CD8-positive, alpha-beta memory T cell (primary cell): Measurements from ENCODE around the gene CEP164. TPM values are rescaled to one million over a fixed set of nuclear protein-coding genes. Genes with fewer than 3 reads are reported as not detected.

Experiments used
- CTCF ChIA-PET: fragments of 350-600 bp; sonication (Branson Sonifier 250); formaldehyde crosslinking; loops from one replicate; lab custom pipeline; 2021; ENCODE audit warnings: antibody characterized with exemption; lab: Charles Lee
- POLR2A ChIA-PET: fragments of 350-600 bp; sonication (Branson Sonifier 250); formaldehyde crosslinking; loops from one replicate; lab custom pipeline; 2021; ENCODE audit warnings: antibody characterized with exemption; lab: Charles Lee
- DNase-seq, 5 donors: peaks; one replicate each; pipeline versions ENCODE4 v3.0.0 to v3.0.0-alpha.2; 2020 to 2022; ENCODE audit warnings: mixed read lengths in 1 of 5
- H3K27ac ChIP-seq: one replicate; pipeline ENCODE4 v1.7.0; 2013; ENCODE audit warnings: low read depth, mild to moderate bottlenecking, low read length, moderate library complexity
- H3K27me3 ChIP-seq: 2 replicates; pipeline ENCODE4 v1.7.0; 2013; ENCODE audit warnings: low read length, mild to moderate bottlenecking; ENCODE audit not compliant: insufficient read depth, poor library complexity, severe bottlenecking
- H3K36me3 ChIP-seq: 2 replicates; pipeline ENCODE4 v1.7.0; 2013; ENCODE audit warnings: mild to moderate bottlenecking, low read length, moderate library complexity; ENCODE audit not compliant: insufficient read depth
- H3K4me1 ChIP-seq: 2 replicates; pipeline ENCODE4 v1.7.0; 2013; ENCODE audit warnings: mild to moderate bottlenecking, low read length, moderate library complexity; ENCODE audit not compliant: insufficient read depth
- H3K4me3 ChIP-seq: 2 replicates; pipeline ENCODE4 v1.7.0; 2013; ENCODE audit warnings: mild to moderate bottlenecking, low read length
- H3K9me3 ChIP-seq: 2 replicates; pipeline ENCODE4 v1.7.0; 2013; ENCODE audit warnings: mild to moderate bottlenecking, low read length
- H3K27ac Mint-ChIP-seq, 8 donors: one replicate each; pipeline ENCODE4 v1.8.0; 2020 to 2021; ENCODE audit warnings: mixed read lengths in 8 of 8, mild to moderate bottlenecking in 6 of 8, inconsistent platforms in 3 of 8, moderate library complexity in 3 of 8
- H3K27me3 Mint-ChIP-seq, 2 donors: one replicate each; pipeline ENCODE4 v1.8.0; 2020 to 2021; ENCODE audit warnings: mixed read lengths in 2 of 2, mild to moderate bottlenecking in 1 of 2, moderate library complexity in 1 of 2
- H3K36me3 Mint-ChIP-seq, 3 donors: one replicate each; pipeline ENCODE4 v1.8.0; 2020 to 2021; ENCODE audit warnings: mixed read lengths in 3 of 3, inconsistent platforms in 1 of 3, mild to moderate bottlenecking in 1 of 3
- H3K4me1 Mint-ChIP-seq, 3 donors: one replicate each; pipeline ENCODE4 v1.8.0; 2020 to 2021; ENCODE audit warnings: mixed read lengths in 3 of 3, inconsistent platforms in 1 of 3, mild to moderate bottlenecking in 1 of 3
- H3K4me3 Mint-ChIP-seq, 7 donors: one replicate each; pipeline ENCODE4 v1.8.0; 2020 to 2021; ENCODE audit warnings: mixed read lengths in 7 of 7, mild to moderate bottlenecking in 6 of 7, moderate library complexity in 4 of 7, inconsistent platforms in 2 of 7
- H3K9me3 Mint-ChIP-seq, 5 donors: one replicate each; pipeline ENCODE4 v1.8.0; 2020 to 2022; ENCODE audit warnings: mixed read lengths in 5 of 5, mild to moderate bottlenecking in 3 of 5, moderate library complexity in 2 of 5, inconsistent platforms in 1 of 5
- polyA plus RNA-seq: library from polyadenylated mRNA; unstranded; fragments of 300-500 nt; fragmentation: Illumina TruSeq; gene quantifications from one replicate; pipeline ENCODE4 v1.2.3, GENCODE V29; 2021
- total RNA-seq, 2 experiments: library from RNA; stranded (reverse); gene quantifications; one replicate each; pipeline ENCODE4 v1.2.3, GENCODE V29; 2021

Gene CEP164
- total RNA-seq = 10 to 100 TPM; 34.6 to 40.5 TPM
- polyA plus RNA-seq = 25.7 TPM

GRCh38 chr11:117327567-117328374 lies at the start of gene CEP164:
Gene CEP164, plus strand, starts transcription at chr11:117327854. Its CDS starts 10,733 bp downstream, at chr11:117338587.
- Mint-ChIP-seq H3K27me3 (no peaks in the 10 kb centered on the region), H3K4me3 (peak within 1 kb of the TSS in 5 of 7 donors; percentile 29 to 79 (median 45)), H3K36me3 (peaks cover 0 to 4% (median 3%) of the 10 kb centered on the region in 3 donors), H3K4me1 (peaks cover 14 to 25% (median 21%) of the 10 kb centered on the region in 3 donors), H3K27ac (peak within 1 kb of the TSS in 2 of 8 donors; percentile 39 to 79), H3K9me3 (no peaks in the 10 kb centered on the region)
- Histone ChIP-seq H3K4me1 (peaks cover 12% of the 10 kb centered on the region), H3K4me3 (peak within 1 kb of the TSS; percentile 82), H3K9me3 (no peaks in the 10 kb centered on the region), H3K27me3 (no peaks in the 10 kb centered on the region), H3K27ac (peak within 1 kb of the TSS; percentile 90), H3K36me3 (no peaks in the 10 kb centered on the region)
- CTCF ChIA-PET = interaction anchor here (0.6 to 1.7 kb wide), 4 partner anchors 91 to 490 kb away, joined by 3 to 7 read pairs (median 3); partner anchors contain the start of gene PCSK7
- DNase-seq = peak; percentile 89 to 96 (median 94)
- POLR2A ChIA-PET = interaction anchor here (1.0 to 1.7 kb wide), 3 partner anchors 11 to 149 kb away, joined by 3 to 6 read pairs (median 3); partner anchors contain the start of genes BACE1 and SIDT2

DNA sequence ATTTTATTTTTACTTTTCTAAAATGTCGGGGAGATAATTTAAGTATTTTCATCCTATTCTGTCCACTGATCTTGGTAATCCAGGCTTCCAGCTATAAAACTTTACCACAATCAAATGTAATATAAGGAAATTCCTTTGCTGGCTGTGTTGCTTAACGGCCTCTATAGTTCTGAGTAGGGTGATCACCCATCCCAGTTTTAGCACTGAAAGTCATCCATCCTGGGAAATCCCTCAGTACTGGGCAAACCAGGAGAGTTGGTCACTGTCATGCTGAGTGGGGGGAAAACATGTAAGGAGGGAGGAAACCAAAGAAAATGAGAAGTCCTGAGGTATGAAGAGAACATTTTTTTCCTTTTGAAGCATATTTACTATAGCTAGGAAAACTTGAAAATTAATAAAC lies 49.3 kb upstream of the CEP164 start:
- POLR2A ChIA-PET = no interaction called here

DNA sequence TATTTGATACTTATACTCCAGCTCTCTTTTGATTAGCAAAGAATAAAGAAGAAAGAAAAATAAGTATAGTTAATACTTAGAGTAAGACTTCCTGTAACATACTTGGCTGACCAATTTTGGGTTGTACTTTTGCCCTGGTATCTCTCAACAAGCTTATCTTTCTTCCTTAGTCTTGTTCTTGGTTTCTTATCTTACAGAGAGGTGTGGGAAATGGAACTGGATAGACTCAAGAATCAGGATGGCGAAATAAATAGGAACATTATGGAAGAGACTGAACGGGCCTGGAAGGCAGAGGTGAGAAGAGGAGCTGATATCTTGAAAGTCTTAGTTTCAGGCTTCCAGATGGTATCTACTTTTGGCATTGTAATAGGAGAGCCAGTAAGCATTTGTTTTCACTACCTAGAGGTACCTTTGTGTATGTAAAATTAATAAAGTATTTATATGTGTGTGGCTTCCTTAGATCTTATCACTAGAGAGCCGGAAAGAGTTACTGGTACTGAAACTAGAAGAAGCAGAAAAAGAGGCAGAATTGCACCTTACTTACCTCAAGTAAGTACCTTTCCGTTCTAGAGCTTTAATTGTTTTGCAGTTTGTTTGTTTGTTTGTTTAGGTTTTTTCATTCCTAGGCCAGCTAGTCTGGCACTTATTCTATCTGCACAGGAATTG lies 47.8 kb upstream of the CEP164 start:
- peak in 1 of 5 donors; percentile 29 for DNase-seq
- Mint-ChIP-seq H3K4me3 (peak overlapping the region; percentile 74 to 87 (median 80)), H3K4me1 (peaks cover 52 to 71% (median 70%) of the 10 kb centered on the region in 3 donors), H3K27ac (peak overlapping the region; percentile 73 to 98 (median 92)), H3K27me3 (no peaks in the 10 kb centered on the region), H3K36me3 (peaks cover 4 to 48% (median 21%) of the 10 kb centered on the region in 3 donors), H3K9me3 (no peaks in the 10 kb centered on the region)
- no peak overlapping the region for H3K27ac ChIP-seq
- peaks cover 13% of the 10 kb centered on the region for H3K36me3 ChIP-seq
- no peaks in the 10 kb centered on the region for H3K9me3 ChIP-seq
- H3K27me3 ChIP-seq = no peaks in the 10 kb centered on the region
- no peaks in the 10 kb centered on the region for H3K4me1 ChIP-seq
- POLR2A ChIA-PET = no interaction called here
- CTCF ChIA-PET = interaction anchor here (1.0 to 1.1 kb wide), 2 partner anchors 16 to 49 kb away, joined by 3 read pairs; no protein-coding TSS in a partner anchor
- H3K4me3 ChIP-seq = no peak overlapping the region

More for the DNA sequence above, 49.3 kb upstream of the CEP164 start:
- H3K4me1 ChIP-seq = no peaks in the 10 kb centered on the region
- no peak overlapping the region for H3K27ac ChIP-seq
- CTCF ChIA-PET = no interaction called here
- peak overlapping the region in 7 of 8 donors; percentile 74 to 88 (median 81) for H3K27ac Mint-ChIP-seq
- peaks cover 5% of the 10 kb centered on the region for H3K36me3 ChIP-seq
- no peaks in the 10 kb centered on the region for H3K27me3 ChIP-seq
- peaks cover 12 to 42% (median 19%) of the 10 kb centered on the region in 3 donors for H3K36me3 Mint-ChIP-seq
- H3K9me3 Mint-ChIP-seq = peaks cover 0 to 2% (median 0%) of the 10 kb centered on the region in 5 donors
- H3K4me3 Mint-ChIP-seq = no peak overlapping the region
- no peak overlapping the region for H3K4me3 ChIP-seq
- peaks cover 57 to 75% (median 73%) of the 10 kb centered on the region in 3 donors for H3K4me1 Mint-ChIP-seq
- no peaks in the 10 kb centered on the region for H3K9me3 ChIP-seq
- DNase-seq = no peak
- no peaks in the 10 kb centered on the region for H3K27me3 Mint-ChIP-seq

GRCh38 chr11:117281159-117281558 lies 46.5 kb upstream of the CEP164 start:
- ChIA-PET POLR2A (no interaction called here), CTCF (no interaction called here)
- no peak for DNase-seq
- Histone ChIP-seq H3K36me3 (peaks cover 13% of the 10 kb centered on the region), H3K27me3 (no peaks in the 10 kb centered on the region), H3K4me3 (no peak overlapping the region), H3K9me3 (no peaks in the 10 kb centered on the region), H3K4me1 (no peaks in the 10 kb centered on the region), H3K27ac (no peak overlapping the region)
- peaks cover 4 to 57% (median 27%) of the 10 kb centered on the region in 3 donors for H3K36me3 Mint-ChIP-seq
- H3K4me3 Mint-ChIP-seq = peak overlapping the region; percentile 74 to 87 (median 80)
- H3K4me1 Mint-ChIP-seq = peaks cover 42 to 62% (median 61%) of the 10 kb centered on the region in 3 donors
- H3K9me3 Mint-ChIP-seq = no peaks in the 10 kb centered on the region
- H3K27me3 Mint-ChIP-seq = no peaks in the 10 kb centered on the region
- peak overlapping the region in 7 of 8 donors; percentile 36 to 98 (median 84) for H3K27ac Mint-ChIP-seq

GRCh38 chr11:117281869-117282268 lies 45.8 kb upstream of the CEP164 start:
- Mint-ChIP-seq H3K9me3 (no peaks in the 10 kb centered on the region), H3K4me3 (peak overlapping the region in 6 of 7 donors; percentile 49 to 84 (median 78)), H3K27ac (peak overlapping the region in 6 of 8 donors; percentile 20 to 84 (median 72)), H3K36me3 (peaks cover 4 to 64% (median 34%) of the 10 kb centered on the region in 3 donors), H3K27me3 (no peaks in the 10 kb centered on the region), H3K4me1 (peaks cover 49 to 69% (median 68%) of the 10 kb centered on the region in 3 donors)
- DNase-seq = no peak
- no peaks in the 10 kb centered on the region for H3K27me3 ChIP-seq
- no peak overlapping the region for H3K4me3 ChIP-seq
- ChIA-PET CTCF (no interaction called here), POLR2A (no interaction called here)
- H3K9me3 ChIP-seq = no peaks in the 10 kb centered on the region
- no peaks in the 10 kb centered on the region for H3K4me1 ChIP-seq
- H3K36me3 ChIP-seq = peaks cover 13% of the 10 kb centered on the region
- H3K27ac ChIP-seq = no peak overlapping the region

GRCh38 chr11:117282956-117283355 lies 44.7 kb upstream of the CEP164 start:
- H3K9me3 Mint-ChIP-seq = no peaks in the 10 kb centered on the region

GRCh38 chr11:117284053-117284452 lies 43.6 kb upstream of the CEP164 start:
- DNase-seq = no peak
- H3K27ac Mint-ChIP-seq = peak overlapping the region in 5 of 8 donors; percentile 17 to 54 (median 33)
- Histone ChIP-seq H3K4me1 (no peaks in the 10 kb centered on the region), H3K27me3 (no peaks in the 10 kb centered on the region), H3K4me3 (no peak overlapping the region), H3K27ac (no peak overlapping the region), H3K36me3 (peaks cover 13% of the 10 kb centered on the region), H3K9me3 (no peaks in the 10 kb centered on the region)
- H3K9me3 Mint-ChIP-seq = no peaks in the 10 kb centered on the region
- no peak overlapping the region for H3K4me3 Mint-ChIP-seq
- peaks cover 4 to 81% (median 41%) of the 10 kb centered on the region in 3 donors for H3K36me3 Mint-ChIP-seq
- H3K4me1 Mint-ChIP-seq = peaks cover 60 to 79% (median 78%) of the 10 kb centered on the region in 3 donors
- ChIA-PET POLR2A (no interaction called here), CTCF (no interaction called here)
- H3K27me3 Mint-ChIP-seq = no peaks in the 10 kb centered on the region

More at GRCh38 chr11:117282956-117283355, 44.7 kb upstream of the CEP164 start:
- peak overlapping the region in 5 of 8 donors; percentile 27 to 89 (median 63) for H3K27ac Mint-ChIP-seq
- CTCF ChIA-PET = interaction anchor here (1.3 kb wide), 1 partner anchor 53 kb away, joined by 3 read pairs; no protein-coding TSS in a partner anchor
- Histone ChIP-seq H3K4me3 (no peak overlapping the region), H3K36me3 (peaks cover 13% of the 10 kb centered on the region), H3K27ac (no peak overlapping the region), H3K9me3 (no peaks in the 10 kb centered on the region), H3K4me1 (no peaks in the 10 kb centered on the region), H3K27me3 (no peaks in the 10 kb centered on the region)
- no peak for DNase-seq
- H3K4me1 Mint-ChIP-seq = peaks cover 57 to 80% (median 76%) of the 10 kb centered on the region in 3 donors
- peaks cover 4 to 73% (median 38%) of the 10 kb centered on the region in 3 donors for H3K36me3 Mint-ChIP-seq
- peak overlapping the region in 1 of 7 donors; percentile 59 for H3K4me3 Mint-ChIP-seq
- POLR2A ChIA-PET = no interaction called here
- no peaks in the 10 kb centered on the region for H3K27me3 Mint-ChIP-seq
